C4-2B (cell line): ENCODE measurements around the gene GNG2.

Experiments used
- H3K27ac ChIP-seq: fragments of 450-650 bp; 2 replicates; pipeline ENCODE4 v1.5.1; 2017
- CTCF ChIP-seq: fragments of 450-650 bp; conservative IDR thresholded peaks from 2 replicates; pipeline ENCODE4 v1.5.1; 2017; ENCODE audit warnings: mild to moderate bottlenecking
- ZFX ChIP-seq: fragments of 450-650 bp; IDR thresholded peaks from 2 replicates; pipeline ENCODE4 v1.6.1; 2017

The GNG2 gene

GRCh38 chr14:51855234-51855633, 5.2 kb upstream of the GNG2 start:
- no peak overlapping the region for H3K27ac ChIP-seq
- TF ChIP-seq CTCF (no peak), ZFX (no peak)

- no peak overlapping the region for H3K27ac ChIP-seq
- no peak for TF ChIP-seq CTCF
- no peak for TF ChIP-seq ZFX
Observed at GRCh38 chr14:51856792-51857296, 3.6 kb upstream of the GNG2 start.

GRCh38 chr14:51859131-51859530, 1.3 kb upstream of the GNG2 start:
- TF ChIP-seq ZFX (no peak), CTCF (no peak)
- H3K27ac ChIP-seq, result no peak overlapping the region

GRCh38 chr14:51860825-51861499, 550 bp downstream of the GNG2 start:
- no peak overlapping the region for H3K27ac ChIP-seq
- TF ChIP-seq CTCF (no peak), ZFX (no peak)

- no peak for TF ChIP-seq CTCF
- TF ChIP-seq ZFX, result no peak
- no peak overlapping the region for H3K27ac ChIP-seq
Observed at GRCh38 chr14:51862176-51862796, 1.9 kb downstream of the GNG2 start.

- H3K27ac ChIP-seq, result no peak overlapping the region
Observed at GRCh38 chr14:51862860-51863259, 2.4 kb downstream of the GNG2 start.

More at GRCh38 chr14:51862860-51863259, 2.4 kb downstream of the GNG2 start:
- TF ChIP-seq CTCF, result no peak
- no peak for TF ChIP-seq ZFX
